Right hindlimb (tissue), 1 donor: ENCODE data around the gene NAA80.

ENCODE experiments used
- DNase-seq: peaks from one replicate; pipeline ENCODE4 v3.0.0-alpha.2; 2018

Gene NAA80

GRCh38 chr3:50298836-50299637, at the start of gene NAA80, which contains the start of gene HYAL3:
NAA80 (minus strand) TSS chr3:50299405; CDS start chr3:50297463, 1,942 bp downstream.
HYAL3 (minus strand) TSS chr3:50299405; CDS start chr3:50295602, 3,803 bp downstream.
- peak; percentile 100 for DNase-seq

- DNase-seq: peak; percentile 78
Measured at GRCh38 chr3:50347187-50347813, 48.1 kb upstream of the NAA80 start.

GRCh38 chr3:50345586-50346234, 46.5 kb upstream of the NAA80 start, which contains the start of gene ZMYND10:
ZMYND10 (minus strand) TSS chr3:50345732; CDS start chr3:50345579, 153 bp downstream.
- DNase-seq: peak; percentile 71

GRCh38 chr3:50345008-50345407, 45.8 kb upstream of the NAA80 start:
- DNase-seq: no peak

GRCh38 chr3:50342813-50343633, 43.8 kb upstream of the NAA80 start:
- DNase-seq: no peak

- DNase-seq: no peak
Measured at GRCh38 chr3:50341996-50342650, 42.9 kb upstream of the NAA80 start.

GRCh38 chr3:50341537-50341936, 42.3 kb upstream of the NAA80 start:
- no peak for DNase-seq

GRCh38 chr3:50340448-50341329, 41.5 kb upstream of the NAA80 start, which contains the start of gene RASSF1:
RASSF1 (minus strand) TSS chr3:50340836; CDS start chr3:50340805, 31 bp downstream.
- DNase-seq: peak; percentile 89

GRCh38 chr3:50340147-50340447, 40.9 kb upstream of the NAA80 start:
- no peak for DNase-seq

- no peak for DNase-seq
Measured at GRCh38 chr3:50339485-50340146, 40.4 kb upstream of the NAA80 start.

GRCh38 chr3:50338965-50339364, 39.8 kb upstream of the NAA80 start:
- DNase-seq: no peak

GRCh38 chr3:50337175-50337861, 38.1 kb upstream of the NAA80 start:
- peak; percentile 100 for DNase-seq

GRCh38 chr3:50336452-50337174, 37.4 kb upstream of the NAA80 start:
- DNase-seq: no peak

GRCh38 chr3:50334339-50335075, 35.3 kb upstream of the NAA80 start:
- no peak for DNase-seq

GRCh38 chr3:50333744-50334328, 34.6 kb upstream of the NAA80 start:
- DNase-seq: no peak

GRCh38 chr3:50331364-50331907, 32.2 kb upstream of the NAA80 start:
- no peak for DNase-seq

- peak; percentile 21 for DNase-seq
Measured at GRCh38 chr3:50330330-50330729, 31.1 kb upstream of the NAA80 start.
